Vagina (tissue), 2 donors: ENCODE data around the gene IDS.

Source experiments
- CTCF ChIP-seq, 3 experiments: fragments of 450-650 bp in 2 of 3; fragments of 200-600 bp in 1 of 3; sonication (generic) in 1 of 3; IDR thresholded peaks; one replicate each; pipeline ENCODE4 v1.5.1; 2017 to 2019; ENCODE audit warnings: antibody characterized with exemption in 3 of 3, mild to moderate bottlenecking in 2 of 3, moderate library complexity in 2 of 3
- POLR2AphosphoS5 ChIP-seq, 2 donors: sonication (generic); formaldehyde crosslinking; IDR thresholded peaks; one replicate each; pipeline ENCODE4 v1.9.0; 2017; ENCODE audit warnings: antibody characterized with exemption in 2 of 2, mild to moderate bottlenecking in 2 of 2, low read depth in 1 of 2; ENCODE audit not compliant: insufficient read depth in 1 of 2

GRCh38 chrX:149473092-149473491, 32.0 kb downstream of the IDS start:
- no peak for TF ChIP-seq CTCF (IDR thresholded peaks at IDR 0.05)
- no peak for TF ChIP-seq POLR2AphosphoS5 (IDR thresholded peaks at IDR 0.05; ENCODE audit: insufficient read depth in 1 of 2, low read depth in 1 of 2)
